Ishikawa (cell line): Measurements from ENCODE around the gene LMOD2.

Experiments
- CEBPB ChIP-seq: IDR thresholded peaks from 2 replicates; pipeline ENCODE4 v1.6.1; 2012
- CREB1 ChIP-seq: IDR thresholded peaks from 2 replicates; pipeline ENCODE4 v1.6.1; 2012; ENCODE audit warnings: low read depth
- EGR1 ChIP-seq: IDR thresholded peaks from 2 replicates; pipeline ENCODE4 v1.6.1; 2012
- EP300 ChIP-seq: IDR thresholded peaks from 2 replicates; pipeline ENCODE4 v1.6.1; 2012; ENCODE audit warnings: borderline replicate concordance
- FOXM1 ChIP-seq: IDR thresholded peaks from 2 replicates; pipeline ENCODE4 v1.6.1; 2012; ENCODE audit warnings: low read depth, borderline replicate concordance
- MAX ChIP-seq: IDR thresholded peaks from 2 replicates; pipeline ENCODE4 v1.6.1; 2012
- NFIC ChIP-seq: IDR thresholded peaks from 2 replicates; pipeline ENCODE4 v1.6.1; 2012
- RAD21 ChIP-seq: IDR thresholded peaks from 2 replicates; pipeline ENCODE4 v1.6.1; 2012; ENCODE audit warnings: low read depth
- TAF1 ChIP-seq: IDR thresholded peaks from 2 replicates; pipeline ENCODE4 v1.6.1; 2012; ENCODE audit warnings: low read depth, mild to moderate bottlenecking
- TCF12 ChIP-seq: IDR thresholded peaks from 2 replicates; pipeline ENCODE4 v1.6.1; 2012; ENCODE audit warnings: low read depth
- TEAD4 ChIP-seq: IDR thresholded peaks from 2 replicates; pipeline ENCODE4 v1.6.1; 2012
- USF1 ChIP-seq: IDR thresholded peaks from 2 replicates; pipeline ENCODE4 v1.6.1; 2012
- YY1 ChIP-seq: IDR thresholded peaks from 2 replicates; pipeline ENCODE4 v1.6.1; 2012; ENCODE audit warnings: low read depth
- ZBTB7A ChIP-seq: IDR thresholded peaks from 2 replicates; pipeline ENCODE4 v1.6.1; 2012; ENCODE audit warnings: low read depth
- TF ChIP-seq, protein P1 (sequence below): IDR thresholded peaks from 2 replicates; pipeline ENCODE4 v1.6.1; 2012; ENCODE audit warnings: low read depth, mild to moderate bottlenecking

LMOD2 gene

DNA sequence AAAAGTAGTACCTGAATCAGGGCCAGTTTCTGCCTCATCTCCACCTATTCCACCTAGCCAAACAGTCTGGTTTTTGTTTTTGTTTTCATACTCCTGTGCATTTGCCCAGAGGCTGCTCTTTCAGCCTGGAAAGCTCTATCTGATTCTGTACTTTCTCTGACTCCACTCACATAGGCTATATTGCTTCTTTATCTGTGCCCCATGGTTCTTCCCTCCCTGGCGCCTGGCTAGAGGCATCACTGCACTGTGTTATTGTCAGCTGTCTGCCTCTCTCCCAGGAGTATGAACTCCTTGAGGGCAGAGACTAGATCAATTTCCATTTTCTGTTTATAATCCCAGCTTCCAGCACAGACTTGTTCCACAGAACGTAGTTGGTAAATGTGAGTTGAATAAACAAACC is 5.1 kb upstream of the LMOD2 start:
- no peak for TF ChIP-seq USF1
- TF ChIP-seq MAX = no peak
- TF ChIP-seq YY1 = no peak
- TF ChIP-seq TAF1 = no peak
- no peak for TF ChIP-seq TCF12
- no peak for TF ChIP-seq TEAD4
- no peak for TF ChIP-seq CREB1
- no peak for TF ChIP-seq EP300
- no peak for TF ChIP-seq EGR1
- TF ChIP-seq NFIC = no peak
- no peak for TF ChIP-seq CEBPB
- TF ChIP-seq, protein P1, sequence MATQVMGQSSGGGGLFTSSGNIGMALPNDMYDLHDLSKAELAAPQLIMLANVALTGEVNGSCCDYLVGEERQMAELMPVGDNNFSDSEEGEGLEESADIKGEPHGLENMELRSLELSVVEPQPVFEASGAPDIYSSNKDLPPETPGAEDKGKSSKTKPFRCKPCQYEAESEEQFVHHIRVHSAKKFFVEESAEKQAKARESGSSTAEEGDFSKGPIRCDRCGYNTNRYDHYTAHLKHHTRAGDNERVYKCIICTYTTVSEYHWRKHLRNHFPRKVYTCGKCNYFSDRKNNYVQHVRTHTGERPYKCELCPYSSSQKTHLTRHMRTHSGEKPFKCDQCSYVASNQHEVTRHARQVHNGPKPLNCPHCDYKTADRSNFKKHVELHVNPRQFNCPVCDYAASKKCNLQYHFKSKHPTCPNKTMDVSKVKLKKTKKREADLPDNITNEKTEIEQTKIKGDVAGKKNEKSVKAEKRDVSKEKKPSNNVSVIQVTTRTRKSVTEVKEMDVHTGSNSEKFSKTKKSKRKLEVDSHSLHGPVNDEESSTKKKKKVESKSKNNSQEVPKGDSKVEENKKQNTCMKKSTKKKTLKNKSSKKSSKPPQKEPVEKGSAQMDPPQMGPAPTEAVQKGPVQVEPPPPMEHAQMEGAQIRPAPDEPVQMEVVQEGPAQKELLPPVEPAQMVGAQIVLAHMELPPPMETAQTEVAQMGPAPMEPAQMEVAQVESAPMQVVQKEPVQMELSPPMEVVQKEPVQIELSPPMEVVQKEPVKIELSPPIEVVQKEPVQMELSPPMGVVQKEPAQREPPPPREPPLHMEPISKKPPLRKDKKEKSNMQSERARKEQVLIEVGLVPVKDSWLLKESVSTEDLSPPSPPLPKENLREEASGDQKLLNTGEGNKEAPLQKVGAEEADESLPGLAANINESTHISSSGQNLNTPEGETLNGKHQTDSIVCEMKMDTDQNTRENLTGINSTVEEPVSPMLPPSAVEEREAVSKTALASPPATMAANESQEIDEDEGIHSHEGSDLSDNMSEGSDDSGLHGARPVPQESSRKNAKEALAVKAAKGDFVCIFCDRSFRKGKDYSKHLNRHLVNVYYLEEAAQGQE = no peak
- TF ChIP-seq RAD21 = no peak
- no peak for TF ChIP-seq ZBTB7A

- no peak for TF ChIP-seq MAX
- TF ChIP-seq CREB1 = no peak
- TF ChIP-seq EP300 = no peak
- TF ChIP-seq NFIC = no peak
- TF ChIP-seq RAD21 = no peak
- TF ChIP-seq ZBTB7A = no peak
- no peak for TF ChIP-seq CEBPB
- TF ChIP-seq TAF1 = no peak
- TF ChIP-seq TCF12 = no peak
- TF ChIP-seq FOXM1 = no peak
- TF ChIP-seq, protein P1 = no peak
- TF ChIP-seq EGR1 = no peak
- no peak for TF ChIP-seq YY1
- no peak for TF ChIP-seq USF1
These were observed 3.3 kb upstream of the LMOD2 start for GRCh38 chr7:123652406-123652805.

- TF ChIP-seq MAX (no peak), TEAD4 (no peak), RAD21 (no peak), EGR1 (no peak), EP300 (no peak), TCF12 (no peak), CREB1 (no peak), YY1 (no peak), TAF1 (no peak), FOXM1 (no peak), NFIC (no peak), USF1 (no peak), CEBPB (no peak), ZBTB7A (no peak)
- TF ChIP-seq, protein P1 = no peak
These were observed 2.5 kb upstream of the LMOD2 start for GRCh38 chr7:123653162-123653561.

DNA sequence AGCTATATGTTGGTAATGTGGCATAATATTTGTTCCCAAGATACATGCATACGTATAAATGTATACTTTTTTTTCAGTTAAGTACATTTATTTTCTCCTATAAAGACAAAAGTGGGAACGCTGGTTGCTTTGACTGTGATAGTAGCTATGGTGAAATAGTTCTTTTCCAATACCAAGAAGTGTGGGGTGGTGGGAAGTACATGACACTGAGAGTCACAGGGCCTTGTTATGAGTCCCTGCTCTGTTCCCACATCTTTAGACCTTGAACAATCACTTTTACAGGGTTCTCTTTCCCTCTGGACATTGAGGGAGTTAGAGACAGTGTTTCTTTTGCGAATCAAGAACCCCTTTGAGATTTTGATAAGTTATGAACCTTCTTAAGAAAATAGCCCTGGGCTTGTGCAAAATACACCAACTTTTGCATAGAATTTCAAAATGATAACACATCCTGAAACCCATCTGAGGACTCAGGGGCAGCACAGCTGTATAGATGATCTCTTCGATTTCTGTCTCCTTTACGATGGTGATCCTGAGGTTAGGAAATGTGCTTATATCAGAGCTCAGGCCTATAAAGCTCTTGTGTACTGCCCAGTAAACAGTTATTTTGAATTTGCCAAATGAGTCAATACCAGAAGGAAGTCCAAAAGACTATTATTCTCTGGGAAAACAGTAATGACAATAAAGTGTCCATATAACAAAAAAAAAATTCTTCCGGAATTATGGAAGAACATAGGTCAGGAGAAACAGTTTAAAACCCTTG is 1.1 kb downstream of the LMOD2 start:
- TF ChIP-seq CEBPB = no peak
- TF ChIP-seq, protein P1 = no peak
